Epithelial cell of esophagus (primary cell): Measurements from ENCODE around the gene RASSF6.
"Not testable (repeated sequence)": the region's sequence is repeated elsewhere in the genome, so short reads cannot be mapped to it uniquely, and the experiment has no call there.

Experiments used
- DNase-seq: peaks from one replicate; pipeline ENCODE4 v3.0.0; 2010; ENCODE audit warnings: low read depth
- H3K4me3 ChIP-seq: 2 replicates; pipeline ENCODE4 v1.5.1; 2011; ENCODE audit warnings: mild to moderate bottlenecking, low read length, control low read depth
- TF ChIP-seq, protein P1 (sequence below): IDR thresholded peaks from 2 replicates; pipeline ENCODE4 v1.5.1; 2011; ENCODE audit warnings: low read depth, mild to moderate bottlenecking, low read length, control low read depth, inconsistent platforms; ENCODE audit not compliant: insufficient read depth; ENCODE audit errors: missing control alignments

RASSF6 gene, protein sequence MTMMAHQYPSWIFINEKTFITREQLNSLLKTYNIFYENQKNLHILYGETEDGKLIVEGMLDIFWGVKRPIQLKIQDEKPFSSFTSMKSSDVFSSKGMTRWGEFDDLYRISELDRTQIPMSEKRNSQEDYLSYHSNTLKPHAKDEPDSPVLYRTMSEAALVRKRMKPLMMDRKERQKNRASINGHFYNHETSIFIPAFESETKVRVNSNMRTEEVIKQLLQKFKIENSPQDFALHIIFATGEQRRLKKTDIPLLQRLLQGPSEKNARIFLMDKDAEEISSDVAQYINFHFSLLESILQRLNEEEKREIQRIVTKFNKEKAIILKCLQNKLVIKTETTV

DNA sequence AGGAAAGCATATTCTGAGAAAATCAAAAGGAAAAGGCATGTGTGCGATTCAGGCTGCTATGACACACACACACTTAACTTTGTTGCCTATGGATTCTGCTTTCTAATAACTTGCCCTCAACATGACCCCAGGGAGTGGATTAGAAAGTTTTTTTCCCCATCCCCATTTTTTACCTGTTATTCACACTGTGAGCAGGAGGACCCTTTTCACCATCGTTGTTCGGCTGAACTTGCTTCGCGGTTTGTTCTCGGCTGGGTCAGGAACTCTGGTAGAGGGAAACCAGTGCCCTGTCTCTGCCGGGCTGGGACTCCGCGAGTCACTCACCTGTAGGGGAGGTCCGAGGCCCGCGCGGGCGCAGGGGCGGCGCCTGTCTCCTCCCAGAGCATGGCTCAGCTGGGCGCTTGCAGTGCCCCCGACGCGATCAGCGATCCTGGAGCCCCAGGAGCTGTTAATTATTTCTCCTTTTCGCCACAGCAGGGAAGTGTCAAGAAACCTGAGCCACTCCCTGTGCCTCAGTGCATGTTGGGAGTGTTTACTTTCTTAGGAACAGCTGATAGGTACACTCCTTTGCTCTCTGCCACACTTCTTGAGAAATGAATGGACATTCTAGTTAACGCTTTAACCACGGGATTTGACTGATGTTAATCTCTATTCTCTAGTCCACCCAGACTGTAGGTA, at the start of gene RASSF6:
Gene RASSF6, minus strand, starts transcription at position 322 of the 678 bp plus-strand sequence. CDS start 8,641 bp downstream, outside the sequence.
- peak within 1 kb of the TSS; percentile 67 for H3K4me3 ChIP-seq
- TF ChIP-seq, protein P1, sequence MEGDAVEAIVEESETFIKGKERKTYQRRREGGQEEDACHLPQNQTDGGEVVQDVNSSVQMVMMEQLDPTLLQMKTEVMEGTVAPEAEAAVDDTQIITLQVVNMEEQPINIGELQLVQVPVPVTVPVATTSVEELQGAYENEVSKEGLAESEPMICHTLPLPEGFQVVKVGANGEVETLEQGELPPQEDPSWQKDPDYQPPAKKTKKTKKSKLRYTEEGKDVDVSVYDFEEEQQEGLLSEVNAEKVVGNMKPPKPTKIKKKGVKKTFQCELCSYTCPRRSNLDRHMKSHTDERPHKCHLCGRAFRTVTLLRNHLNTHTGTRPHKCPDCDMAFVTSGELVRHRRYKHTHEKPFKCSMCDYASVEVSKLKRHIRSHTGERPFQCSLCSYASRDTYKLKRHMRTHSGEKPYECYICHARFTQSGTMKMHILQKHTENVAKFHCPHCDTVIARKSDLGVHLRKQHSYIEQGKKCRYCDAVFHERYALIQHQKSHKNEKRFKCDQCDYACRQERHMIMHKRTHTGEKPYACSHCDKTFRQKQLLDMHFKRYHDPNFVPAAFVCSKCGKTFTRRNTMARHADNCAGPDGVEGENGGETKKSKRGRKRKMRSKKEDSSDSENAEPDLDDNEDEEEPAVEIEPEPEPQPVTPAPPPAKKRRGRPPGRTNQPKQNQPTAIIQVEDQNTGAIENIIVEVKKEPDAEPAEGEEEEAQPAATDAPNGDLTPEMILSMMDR = no peak
- peak; percentile 88 for DNase-seq

DNA sequence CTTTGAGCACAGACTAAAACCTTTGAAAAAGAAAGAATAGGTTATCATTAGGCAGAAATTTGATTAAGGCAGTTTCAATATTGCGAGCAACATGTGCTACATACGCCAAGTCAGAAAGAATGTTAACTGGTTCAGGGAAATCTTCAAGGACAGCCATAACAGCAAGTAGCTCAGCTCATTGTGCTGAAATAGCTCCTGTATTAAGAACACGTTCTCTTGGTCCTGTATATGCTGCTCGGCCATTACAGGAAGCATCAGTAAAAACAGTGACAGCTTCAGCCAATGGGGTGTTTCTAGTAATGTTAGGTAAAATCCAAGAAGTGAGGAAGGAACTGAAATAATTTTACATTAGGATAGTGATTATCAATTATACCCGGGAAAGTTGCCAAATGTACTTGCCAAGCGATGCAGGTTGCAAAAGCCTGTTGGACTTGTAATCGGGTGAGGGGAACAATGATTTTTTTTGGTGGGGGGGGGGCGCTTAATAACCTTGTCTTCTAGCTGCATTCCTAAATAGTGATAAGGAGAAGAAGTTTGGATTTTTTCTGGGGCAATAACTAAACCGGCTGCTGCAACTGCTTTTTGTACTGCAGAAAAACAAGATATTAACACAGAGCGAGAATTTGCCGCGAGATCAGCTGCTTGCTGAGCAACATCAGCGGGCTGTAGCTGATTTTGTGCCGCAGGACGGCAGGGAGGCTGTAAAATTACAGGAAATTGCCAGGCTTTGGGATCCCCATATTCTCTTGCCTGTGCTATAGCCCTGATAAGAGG, 49.4 kb upstream of the RASSF6 start:
- DNase-seq = no peak
- TF ChIP-seq, protein P1 = no peak

DNA sequence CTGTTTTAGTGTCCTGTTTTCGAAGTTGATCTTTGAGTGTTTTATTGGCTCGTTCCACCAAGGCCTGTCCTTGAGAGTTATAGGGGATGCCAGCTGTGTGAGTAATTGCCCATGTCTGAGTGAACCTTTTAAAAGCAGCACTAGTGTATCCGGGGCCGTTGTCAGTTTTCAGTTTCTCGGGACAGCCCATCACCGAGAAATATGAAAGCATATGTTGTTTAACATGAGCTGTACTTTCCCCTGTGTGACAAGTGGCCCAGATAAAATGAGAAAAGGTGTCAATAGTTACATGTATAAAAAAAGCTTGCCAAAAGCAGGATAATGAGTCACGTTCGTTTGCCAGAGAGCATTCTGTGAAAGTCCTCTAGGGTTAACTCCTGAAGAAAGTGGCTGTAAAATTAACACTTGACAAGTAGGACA, 48.6 kb upstream of the RASSF6 start:
- no peak overlapping the region for H3K4me3 ChIP-seq
- no peak for DNase-seq
- TF ChIP-seq, protein P1 = no peak

More for the DNA sequence above, 49.4 kb upstream of the RASSF6 start:
- no peak overlapping the region for H3K4me3 ChIP-seq

DNA sequence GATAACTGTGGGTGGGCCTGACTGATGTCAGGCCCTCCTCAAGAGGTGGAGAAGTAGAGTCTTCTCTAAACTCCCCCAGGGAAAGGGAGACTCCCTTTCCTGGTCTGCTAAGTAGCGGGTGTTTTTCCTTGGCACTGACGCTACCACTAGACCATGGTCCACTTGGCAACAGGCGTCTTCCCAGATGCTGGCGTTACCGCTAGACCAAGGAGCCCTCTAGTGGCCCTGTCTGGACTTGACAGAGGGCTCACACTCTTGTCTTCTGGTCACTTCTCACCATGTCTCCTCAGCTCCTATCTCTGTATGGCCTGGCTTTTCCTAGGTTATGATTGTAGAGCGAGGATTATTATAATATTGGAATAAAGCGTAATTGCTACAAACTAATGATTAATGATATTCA, 45.7 kb upstream of the RASSF6 start:
- DNase-seq, H3K4me3 ChIP-seq: not testable (repeated sequence)

DNA sequence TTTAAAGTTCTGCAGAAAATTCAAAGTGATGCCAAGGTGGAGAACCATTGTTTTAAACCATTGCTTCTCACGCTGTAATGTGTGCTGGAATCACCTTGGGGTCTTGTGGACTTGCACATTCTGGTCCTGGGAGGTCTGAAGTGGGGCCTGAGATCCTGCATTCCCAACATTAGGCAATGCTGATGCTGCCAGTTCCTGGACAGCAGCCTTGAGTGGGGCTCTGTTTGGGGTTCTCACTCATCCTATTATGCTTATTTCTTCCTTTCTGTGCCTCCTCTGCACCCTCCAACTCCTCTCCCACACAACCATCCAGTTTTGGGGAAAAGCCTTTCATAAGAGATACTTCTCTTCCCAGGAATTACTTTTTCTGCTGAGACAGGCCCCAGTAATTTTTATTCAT, 44.2 kb upstream of the RASSF6 start:
- no peak for DNase-seq
- no peak overlapping the region for H3K4me3 ChIP-seq
- TF ChIP-seq, protein P1 = no peak

DNA sequence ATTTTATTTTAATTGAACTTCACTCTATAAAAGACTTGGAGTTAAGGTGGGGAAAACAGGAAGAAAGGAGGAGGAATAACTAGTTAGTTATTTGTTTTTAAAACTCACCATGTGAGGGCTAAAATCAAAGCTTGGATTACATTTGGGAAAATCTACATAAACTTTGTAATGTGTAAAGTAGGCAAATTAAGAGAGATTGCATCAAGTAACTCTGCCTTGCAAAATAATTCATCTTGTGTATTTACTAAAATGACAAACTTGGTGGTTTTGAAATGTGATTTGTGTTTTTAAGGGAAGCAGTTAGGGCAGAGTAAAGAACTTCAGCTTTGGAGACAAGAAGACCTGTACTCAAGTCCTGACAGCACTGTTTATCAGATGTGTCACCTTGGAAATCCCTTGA, 43.3 kb upstream of the RASSF6 start:
- TF ChIP-seq, protein P1 = no peak
- DNase-seq = no peak
- H3K4me3 ChIP-seq = no peak overlapping the region
